ENCODE data around the gene ZBTB18. TPM values are rescaled to one million over a fixed set of nuclear protein-coding genes. Genes with fewer than 3 reads are reported as not detected.

ZBTB18 gene
- polyA plus RNA-seq, 1 of the 3 experiments (the other 2 are of a cell fraction): 19.3 TPM

- Histone ChIP-seq H3K27me3 (ENCODE audit: insufficient read depth) (no peaks in the 10 kb centered on the region), H3K9ac (no peak overlapping the region), H3K4me2 (peak overlapping the region; percentile 46), H3K27ac (ENCODE audit: low read depth in 2 of 2, low read length in 1 of 2) (peak overlapping the region; percentile 55 to 75; a peak in 3 of 4 replicates), H3K9me3 (no peaks in the 10 kb centered on the region), H4K20me1 (ENCODE audit: insufficient read depth) (no peaks in the 10 kb centered on the region), H3K4me3 (ENCODE audit: low read depth in 2 of 2, low read length in 1 of 2) (peak overlapping the region in 1 of 2 experiments; percentile 17; a peak in 1 of 4 replicates), H3K4me1 (ENCODE audit: control insufficient read depth in 1 of 2, insufficient read depth in 2 of 2, low read depth in 1 of 2, low read length in 1 of 2) (peaks cover 11 to 21% of the 10 kb centered on the region in 2 experiments; a peak in 3 of 4 replicates), H3F3A (replicated peaks; ENCODE audit: insufficient read depth) (peaks cover 22% of the 10 kb centered on the region), H3K36me3 (replicated peaks in 1 of 2; ENCODE audit: control insufficient read depth in 1 of 2, insufficient read depth in 2 of 2, low read length in 1 of 2) (no peaks in the 10 kb centered on the region), H2AFZ (ENCODE audit: low read depth) (no peak overlapping the region), H3K79me2 (ENCODE audit: insufficient read depth) (no peaks in the 10 kb centered on the region), H3K9me2 (no peaks in the 10 kb centered on the region)
- POLR2A ChIA-PET: no interaction called here
- no peak for DNase-seq
- TF ChIP-seq GATA2 (CRISPR knock-in tag; IDR thresholded peaks at IDR 0.05) (no peak), JUND (IDR thresholded peaks at IDR 0.05) (peak; percentile 31), TAF1 (IDR thresholded peaks at IDR 0.05; ENCODE audit: borderline replicate concordance, low read depth, low read length) (no peak), RCOR1 (IDR thresholded peaks at IDR 0.05; ENCODE audit: low read length) (no peak), MEF2A (IDR thresholded peaks at IDR 0.05; ENCODE audit: borderline replicate concordance, low read depth) (peak; percentile 80), FOSL2 (IDR thresholded peaks at IDR 0.05; ENCODE audit: borderline replicate concordance, low read depth) (no peak), TEAD4 (IDR thresholded peaks at IDR 0.05; ENCODE audit: borderline replicate concordance, insufficient read depth) (peak; percentile 55; the same call in 1 of the 2 replicates), RXRA (IDR thresholded peaks at IDR 0.05; ENCODE audit: borderline replicate concordance, low read depth) (no peak), TCF12 (IDR thresholded peaks at IDR 0.05) (peak; percentile 89), POLR2AphosphoS5 (IDR thresholded peaks at IDR 0.05; ENCODE audit: low read depth, low read length) (peak; percentile 49; the same call in 1 of the 2 replicates), RAD21 (IDR thresholded peaks at IDR 0.05; ENCODE audit: low read length) (no peak), EP300 (IDR thresholded peaks at IDR 0.05; ENCODE audit: borderline replicate concordance in 1 of 2, low read depth in 1 of 2, low read length in 1 of 2) (peak in 1 of 2 experiments; percentile 71; a peak in 2 of 4 replicates), PBX3 (IDR thresholded peaks at IDR 0.05) (peak; percentile 80)
- CTCF ChIA-PET: no interaction called here
- 13% methylated on average over 2 of the region's 2 CpGs for WGBS (ENCODE audit: low lambda C conversion rate)
Measured at GRCh38 chr1:244010703-244011123, 40.4 kb upstream of the ZBTB18 start.

- POLR2A ChIA-PET: no interaction called here
- H3K4me3 ChIP-seq (ENCODE audit: low read depth in 2 of 2, low read length in 1 of 2): peak overlapping the region in 1 of 2 experiments; percentile 17; a peak in 1 of 4 replicates
- CTCF ChIA-PET: no interaction called here
Measured at GRCh38 chr1:244011271-244011670, 39.8 kb upstream of the ZBTB18 start.

More at GRCh38 chr1:244011271-244011670, 39.8 kb upstream of the ZBTB18 start:
- Histone ChIP-seq H3K9me3 (no peaks in the 10 kb centered on the region), H3K79me2 (ENCODE audit: insufficient read depth) (no peaks in the 10 kb centered on the region), H2AFZ (ENCODE audit: low read depth) (no peak overlapping the region), H3K27me3 (ENCODE audit: insufficient read depth) (no peaks in the 10 kb centered on the region), H3K9me2 (no peaks in the 10 kb centered on the region), H3K36me3 (replicated peaks in 1 of 2; ENCODE audit: control insufficient read depth in 1 of 2, insufficient read depth in 2 of 2, low read length in 1 of 2) (no peaks in the 10 kb centered on the region), H3K9ac (no peak overlapping the region), H3K4me2 (peak overlapping the region; percentile 59; the same call in 1 of the 2 replicates), H3F3A (replicated peaks; ENCODE audit: insufficient read depth) (peaks cover 22% of the 10 kb centered on the region), H3K4me1 (ENCODE audit: control insufficient read depth in 1 of 2, insufficient read depth in 2 of 2, low read depth in 1 of 2, low read length in 1 of 2) (peaks cover 11 to 21% of the 10 kb centered on the region in 2 experiments; a peak in 3 of 4 replicates), H4K20me1 (ENCODE audit: insufficient read depth) (no peaks in the 10 kb centered on the region), H3K27ac (ENCODE audit: low read depth in 2 of 2, low read length in 1 of 2) (peak overlapping the region; percentile 55 to 75; a peak in 2 of 4 replicates)
- no peak for DNase-seq
- 0 out of 2 replicates have a peak, but pooled peaks have one; percentile 10 for TF ChIP-seq NFIC (IDR thresholded peaks at IDR 0.05; ENCODE audit: borderline replicate concordance)
- TF ChIP-seq RCOR1 (IDR thresholded peaks at IDR 0.05; ENCODE audit: low read length): no peak
- no peak for TF ChIP-seq IRF3 (IDR thresholded peaks at IDR 0.05; ENCODE audit: low read depth, low read length)
- 97% methylated on average over 2 of the region's 2 CpGs for WGBS (ENCODE audit: low lambda C conversion rate)

All from SK-N-SH (cell line).